Measurements from ENCODE around the gene TAX1BP3. TPM values are rescaled to one million over a fixed set of nuclear protein-coding genes. Genes with fewer than 3 reads are reported as not detected.

Gene TAX1BP3
- total RNA-seq, 1 donor, result 164 TPM

GRCh38 chr17:3658784-3659449, 9.5 kb downstream of the TAX1BP3 start:
- Histone ChIP-seq H3K4me2 (ENCODE audit: insufficient read depth, low read length) (no peak overlapping the region), H3K36me3 (ENCODE audit: insufficient read depth, low read length) (peaks cover 14% of the 10 kb centered on the region)
- TF ChIP-seq, protein P1, sequence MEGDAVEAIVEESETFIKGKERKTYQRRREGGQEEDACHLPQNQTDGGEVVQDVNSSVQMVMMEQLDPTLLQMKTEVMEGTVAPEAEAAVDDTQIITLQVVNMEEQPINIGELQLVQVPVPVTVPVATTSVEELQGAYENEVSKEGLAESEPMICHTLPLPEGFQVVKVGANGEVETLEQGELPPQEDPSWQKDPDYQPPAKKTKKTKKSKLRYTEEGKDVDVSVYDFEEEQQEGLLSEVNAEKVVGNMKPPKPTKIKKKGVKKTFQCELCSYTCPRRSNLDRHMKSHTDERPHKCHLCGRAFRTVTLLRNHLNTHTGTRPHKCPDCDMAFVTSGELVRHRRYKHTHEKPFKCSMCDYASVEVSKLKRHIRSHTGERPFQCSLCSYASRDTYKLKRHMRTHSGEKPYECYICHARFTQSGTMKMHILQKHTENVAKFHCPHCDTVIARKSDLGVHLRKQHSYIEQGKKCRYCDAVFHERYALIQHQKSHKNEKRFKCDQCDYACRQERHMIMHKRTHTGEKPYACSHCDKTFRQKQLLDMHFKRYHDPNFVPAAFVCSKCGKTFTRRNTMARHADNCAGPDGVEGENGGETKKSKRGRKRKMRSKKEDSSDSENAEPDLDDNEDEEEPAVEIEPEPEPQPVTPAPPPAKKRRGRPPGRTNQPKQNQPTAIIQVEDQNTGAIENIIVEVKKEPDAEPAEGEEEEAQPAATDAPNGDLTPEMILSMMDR (IDR thresholded peaks at IDR 0.05; ENCODE audit: extremely low read depth, low read depth, low read length), result no peak

DNA sequence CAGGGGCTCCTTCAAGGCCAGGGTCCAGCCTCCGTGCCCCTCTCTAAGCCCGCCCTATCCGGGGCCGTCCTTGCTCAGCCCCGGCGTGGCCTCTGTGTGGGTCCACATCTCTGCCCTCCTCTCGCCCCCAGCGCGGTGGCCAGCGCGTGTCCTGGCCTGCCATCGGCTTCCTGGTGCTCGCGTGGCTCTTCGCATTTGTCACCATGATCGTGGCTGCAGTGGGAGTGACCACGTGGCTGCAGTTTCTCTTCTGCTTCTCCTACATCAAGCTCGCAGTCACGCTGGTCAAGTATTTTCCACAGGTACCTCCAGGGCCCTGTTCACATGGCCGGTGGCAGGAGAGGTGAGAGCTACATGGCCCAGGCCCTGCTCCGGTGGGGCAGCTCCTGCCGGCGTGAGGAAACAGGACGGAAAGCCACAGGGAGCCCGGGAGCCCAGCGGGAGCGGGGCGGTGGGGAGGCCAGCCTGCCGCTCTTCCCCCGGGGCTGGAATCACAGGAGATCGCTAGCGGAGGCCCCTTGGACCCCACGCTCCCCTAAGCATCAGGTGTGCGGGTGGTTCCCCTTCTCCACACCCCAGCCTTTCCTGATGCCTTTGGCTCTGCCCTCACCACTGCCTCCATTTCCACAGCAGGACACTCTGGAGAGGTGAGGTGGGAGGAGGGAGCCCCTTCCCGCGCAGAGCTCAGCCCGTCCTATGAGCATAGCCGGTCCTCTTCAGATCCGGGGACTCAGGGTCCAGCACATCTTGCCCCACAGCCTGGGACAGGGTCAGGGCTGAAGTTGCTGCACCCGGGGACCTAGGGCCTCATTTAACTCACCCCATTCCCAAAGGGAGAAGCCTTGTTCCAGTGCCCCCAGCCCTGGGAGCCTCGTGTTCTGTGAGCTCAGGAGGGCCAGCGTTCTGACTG, 10.2 kb downstream of the TAX1BP3 start:
- Histone ChIP-seq H4K20me1 (ENCODE audit: insufficient read depth, low read length) (peaks cover 4% of the 10 kb centered on the region), H3K79me2 (ENCODE audit: insufficient read depth, low read length) (peaks cover 2% of the 10 kb centered on the region), H3K36me3 (ENCODE audit: insufficient read depth, low read length) (peaks cover 10% of the 10 kb centered on the region), H3K4me3 (ENCODE audit: insufficient read depth, low read length) (no peak overlapping the region), H3K27me3 (ENCODE audit: insufficient read depth, low read length) (no peaks in the 10 kb centered on the region), H2AFZ (ENCODE audit: low read length) (no peak overlapping the region), H3K9me3 (ENCODE audit: low read depth, low read length) (no peaks in the 10 kb centered on the region), H3K4me2 (ENCODE audit: insufficient read depth, low read length) (no peak overlapping the region), H3K27ac (ENCODE audit: low read depth, low read length) (no peak overlapping the region), H3K4me1 (ENCODE audit: insufficient read depth, low read length) (peaks cover 11% of the 10 kb centered on the region)
- TF ChIP-seq, protein P1 (IDR thresholded peaks at IDR 0.05; ENCODE audit: extremely low read depth, low read depth, low read length), result no peak
- DNase-seq (ENCODE audit: insufficient read length, low spot score, missing footprints), result peak; percentile 90

More at GRCh38 chr17:3658784-3659449, 9.5 kb downstream of the TAX1BP3 start:
- peaks cover 10% of the 10 kb centered on the region for H4K20me1 ChIP-seq (ENCODE audit: insufficient read depth, low read length)
- no peaks in the 10 kb centered on the region for H3K9me3 ChIP-seq (ENCODE audit: low read depth, low read length)
- H3K4me1 ChIP-seq (ENCODE audit: insufficient read depth, low read length), result peaks cover 11% of the 10 kb centered on the region
- no peaks in the 10 kb centered on the region for H3K27me3 ChIP-seq (ENCODE audit: insufficient read depth, low read length)
- no peak overlapping the region for H2AFZ ChIP-seq (ENCODE audit: low read length)
- peak; percentile 65 for DNase-seq (ENCODE audit: insufficient read length, low spot score, missing footprints)
- H3K27ac ChIP-seq (ENCODE audit: low read depth, low read length), result peak overlapping the region; percentile 75
- peaks cover 7% of the 10 kb centered on the region for H3K79me2 ChIP-seq (ENCODE audit: insufficient read depth, low read length)
- H3K4me3 ChIP-seq (ENCODE audit: insufficient read depth, low read length), result no peak overlapping the region

- Histone ChIP-seq H2AFZ (ENCODE audit: low read length) (no peak overlapping the region), H4K20me1 (ENCODE audit: insufficient read depth, low read length) (peaks cover 4% of the 10 kb centered on the region), H3K9me3 (ENCODE audit: low read depth, low read length) (no peaks in the 10 kb centered on the region), H3K4me1 (ENCODE audit: insufficient read depth, low read length) (peaks cover 11% of the 10 kb centered on the region), H3K27me3 (ENCODE audit: insufficient read depth, low read length) (no peaks in the 10 kb centered on the region), H3K27ac (ENCODE audit: low read depth, low read length) (no peak overlapping the region), H3K4me2 (ENCODE audit: insufficient read depth, low read length) (no peak overlapping the region), H3K4me3 (ENCODE audit: insufficient read depth, low read length) (no peak overlapping the region), H3K36me3 (ENCODE audit: insufficient read depth, low read length) (peaks cover 10% of the 10 kb centered on the region), H3K79me2 (ENCODE audit: insufficient read depth, low read length) (no peaks in the 10 kb centered on the region)
- TF ChIP-seq, protein P1 (IDR thresholded peaks at IDR 0.05; ENCODE audit: extremely low read depth, low read depth, low read length), result no peak
- peak; percentile 84 for DNase-seq (ENCODE audit: insufficient read length, low spot score, missing footprints)
Observed at GRCh38 chr17:3657588-3657869, 10.8 kb downstream of the TAX1BP3 start.

All from osteoblast (primary cell).